Measurements from ENCODE around the gene TMEM208.

- TF ChIP-seq, protein P1, sequence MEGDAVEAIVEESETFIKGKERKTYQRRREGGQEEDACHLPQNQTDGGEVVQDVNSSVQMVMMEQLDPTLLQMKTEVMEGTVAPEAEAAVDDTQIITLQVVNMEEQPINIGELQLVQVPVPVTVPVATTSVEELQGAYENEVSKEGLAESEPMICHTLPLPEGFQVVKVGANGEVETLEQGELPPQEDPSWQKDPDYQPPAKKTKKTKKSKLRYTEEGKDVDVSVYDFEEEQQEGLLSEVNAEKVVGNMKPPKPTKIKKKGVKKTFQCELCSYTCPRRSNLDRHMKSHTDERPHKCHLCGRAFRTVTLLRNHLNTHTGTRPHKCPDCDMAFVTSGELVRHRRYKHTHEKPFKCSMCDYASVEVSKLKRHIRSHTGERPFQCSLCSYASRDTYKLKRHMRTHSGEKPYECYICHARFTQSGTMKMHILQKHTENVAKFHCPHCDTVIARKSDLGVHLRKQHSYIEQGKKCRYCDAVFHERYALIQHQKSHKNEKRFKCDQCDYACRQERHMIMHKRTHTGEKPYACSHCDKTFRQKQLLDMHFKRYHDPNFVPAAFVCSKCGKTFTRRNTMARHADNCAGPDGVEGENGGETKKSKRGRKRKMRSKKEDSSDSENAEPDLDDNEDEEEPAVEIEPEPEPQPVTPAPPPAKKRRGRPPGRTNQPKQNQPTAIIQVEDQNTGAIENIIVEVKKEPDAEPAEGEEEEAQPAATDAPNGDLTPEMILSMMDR (IDR thresholded peaks at IDR 0.05) = no peak
- no peak for TF ChIP-seq EP300 (IDR thresholded peaks at IDR 0.05)
Observed at GRCh38 chr16:67191411-67191994, 35.4 kb upstream of the TMEM208 start.
